GM19193 (cell line): ENCODE data around the gene DIAPH2.

Experiments
- POLR2A ChIP-seq: IDR thresholded peaks from 4 replicates; pipeline ENCODE4 v1.6.1; 2011; ENCODE audit not compliant: insufficient read depth, insufficient read length; ENCODE audit errors: extremely low read depth

The DIAPH2 gene

DNA sequence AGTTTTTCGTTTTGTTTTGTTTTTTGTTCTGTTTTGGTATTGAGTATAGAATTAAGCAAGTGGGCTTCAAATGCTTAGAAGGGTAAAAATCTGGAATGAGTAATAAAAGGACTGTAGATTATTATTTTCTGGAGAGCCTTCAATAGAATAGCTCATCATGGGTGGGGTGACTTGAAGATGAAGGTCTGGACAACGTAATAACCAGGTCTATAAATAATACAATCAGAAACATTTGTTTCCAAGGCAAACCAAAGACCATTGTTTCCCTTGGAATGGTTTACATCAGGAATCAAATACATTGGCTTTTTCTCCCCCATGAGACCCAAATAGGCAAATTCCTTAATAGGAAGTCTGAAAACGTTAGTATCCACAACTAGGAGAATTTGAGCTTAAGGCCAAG is 920.6 kb downstream of the DIAPH2 start:
- no peak for TF ChIP-seq POLR2A

DNA sequence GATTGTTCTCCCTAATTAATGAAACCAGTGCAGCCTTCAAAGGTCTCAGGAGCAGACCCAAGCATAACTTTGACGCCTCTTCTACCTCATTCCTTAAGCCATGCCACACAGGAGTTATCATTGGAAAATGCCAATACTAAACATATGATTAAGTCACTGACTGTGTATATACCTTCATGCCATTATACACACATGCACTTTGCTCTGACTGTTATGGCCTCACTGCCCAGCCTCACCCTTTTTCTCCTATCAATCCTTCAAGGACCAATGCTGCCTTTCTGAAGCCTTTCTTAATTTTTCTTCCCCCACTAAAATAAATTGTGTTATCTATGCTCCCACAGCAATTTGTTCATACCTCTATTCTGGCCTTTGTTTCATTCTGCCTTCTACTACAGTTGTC is 924.7 kb downstream of the DIAPH2 start:
- TF ChIP-seq POLR2A, result no peak

DNA sequence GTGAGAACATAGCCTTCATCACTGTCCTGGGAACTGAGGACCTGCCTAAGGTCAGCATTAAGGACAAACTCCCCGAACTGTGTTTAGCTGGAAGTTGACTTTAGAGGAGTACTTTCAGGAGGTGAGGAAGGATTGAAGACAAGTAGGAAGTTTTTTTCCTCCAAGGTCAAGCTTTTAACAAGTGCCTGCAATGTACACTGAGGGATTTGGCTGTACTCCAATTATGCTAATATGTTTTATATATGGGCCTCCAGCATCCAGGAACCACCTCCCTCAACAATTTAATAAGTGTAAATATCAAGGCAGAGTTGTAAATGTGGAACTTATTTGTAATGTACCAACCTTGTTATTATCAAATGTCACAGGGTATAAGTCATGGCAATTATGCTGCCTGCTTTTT is 925.3 kb downstream of the DIAPH2 start:
- no peak for TF ChIP-seq POLR2A

DNA sequence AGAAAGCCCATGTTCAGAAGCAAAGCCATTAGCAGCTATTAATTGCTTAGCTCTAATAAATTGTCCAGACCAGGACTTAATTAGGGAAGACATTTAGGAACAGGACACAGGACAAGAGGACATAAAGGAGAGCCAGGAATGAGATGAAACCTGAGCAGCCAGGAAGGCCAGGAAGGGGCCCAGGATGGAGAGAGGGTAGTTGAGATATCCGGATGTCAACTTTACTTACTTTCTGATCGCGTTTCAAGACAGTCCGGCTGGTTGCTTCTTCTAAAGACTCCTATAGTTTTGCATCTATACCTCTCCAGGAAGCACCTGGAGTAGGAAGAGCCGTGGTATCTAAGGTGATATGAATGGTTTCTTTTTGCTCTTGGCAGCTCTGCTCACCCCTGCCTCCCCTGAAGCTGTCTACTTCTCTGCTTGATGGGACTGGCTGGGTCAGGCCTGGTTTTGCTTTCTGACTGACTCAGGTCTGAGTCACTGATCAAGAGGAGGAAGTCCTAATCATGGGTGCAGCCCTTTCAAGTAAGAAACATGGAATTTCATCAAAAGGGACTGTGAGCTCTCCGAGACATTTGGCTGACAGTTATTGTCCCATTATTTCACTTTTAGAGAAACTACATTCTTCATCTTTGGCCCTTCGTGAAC is 932.4 kb downstream of the DIAPH2 start:
- TF ChIP-seq POLR2A, result no peak

DNA sequence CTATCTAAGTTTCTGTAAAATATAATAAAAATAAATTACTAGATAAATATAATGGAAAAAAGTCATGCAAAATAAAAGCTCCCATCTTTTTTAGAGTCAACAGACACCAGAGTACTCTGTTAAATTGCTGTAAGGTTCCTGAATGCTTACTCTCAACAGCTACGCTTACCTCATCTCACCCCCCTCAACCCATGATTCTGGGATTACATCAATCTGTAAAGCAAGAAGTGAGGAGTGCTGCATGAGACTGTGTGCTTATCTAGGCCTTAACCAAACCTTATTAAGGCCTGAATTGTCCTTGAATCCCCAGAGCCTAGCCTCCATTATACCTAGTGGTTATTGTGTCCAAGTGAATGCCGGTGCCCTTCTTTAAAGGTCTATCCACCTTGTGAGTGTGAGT is 934.9 kb downstream of the DIAPH2 start:
- TF ChIP-seq POLR2A, result no peak

DNA sequence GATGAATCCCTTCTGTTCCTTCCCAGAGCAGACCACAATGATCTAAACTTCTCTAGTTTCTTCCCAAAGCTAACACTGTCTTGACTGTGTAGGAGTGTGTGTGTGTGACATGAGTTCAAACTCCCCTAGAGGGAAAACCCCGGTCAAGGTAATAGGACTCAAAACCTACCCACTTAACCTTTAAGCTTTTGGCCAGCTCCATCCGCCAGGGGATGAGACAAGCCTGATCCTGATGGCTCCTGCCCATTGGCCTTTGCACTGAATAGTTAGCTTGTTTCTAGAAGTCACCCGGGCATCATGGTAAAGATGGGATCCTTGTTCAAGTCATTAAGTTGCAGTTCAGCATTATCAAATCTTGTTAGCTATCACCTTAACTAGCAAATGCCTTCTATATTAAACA is 937.5 kb downstream of the DIAPH2 start:
- no peak for TF ChIP-seq POLR2A

DNA sequence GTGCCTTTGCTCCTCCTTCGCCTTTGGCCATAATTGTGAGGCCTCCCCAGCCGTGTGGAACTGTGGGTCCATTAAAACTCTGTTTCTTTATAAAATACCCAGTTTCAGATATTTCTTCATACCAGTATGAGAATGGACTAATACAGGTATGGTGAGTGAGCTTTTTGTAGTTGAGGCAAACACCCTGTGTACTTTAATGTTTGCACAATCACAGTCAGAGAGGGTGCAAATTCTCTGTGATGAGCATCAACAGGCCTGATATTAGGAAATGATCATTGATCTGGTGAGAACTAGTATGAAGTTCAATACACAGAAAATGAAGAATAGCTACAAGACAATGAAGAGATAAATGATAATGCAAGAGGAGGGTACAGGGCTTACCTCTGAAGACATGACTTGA is 943.7 kb downstream of the DIAPH2 start:
- TF ChIP-seq POLR2A, result no peak

DNA sequence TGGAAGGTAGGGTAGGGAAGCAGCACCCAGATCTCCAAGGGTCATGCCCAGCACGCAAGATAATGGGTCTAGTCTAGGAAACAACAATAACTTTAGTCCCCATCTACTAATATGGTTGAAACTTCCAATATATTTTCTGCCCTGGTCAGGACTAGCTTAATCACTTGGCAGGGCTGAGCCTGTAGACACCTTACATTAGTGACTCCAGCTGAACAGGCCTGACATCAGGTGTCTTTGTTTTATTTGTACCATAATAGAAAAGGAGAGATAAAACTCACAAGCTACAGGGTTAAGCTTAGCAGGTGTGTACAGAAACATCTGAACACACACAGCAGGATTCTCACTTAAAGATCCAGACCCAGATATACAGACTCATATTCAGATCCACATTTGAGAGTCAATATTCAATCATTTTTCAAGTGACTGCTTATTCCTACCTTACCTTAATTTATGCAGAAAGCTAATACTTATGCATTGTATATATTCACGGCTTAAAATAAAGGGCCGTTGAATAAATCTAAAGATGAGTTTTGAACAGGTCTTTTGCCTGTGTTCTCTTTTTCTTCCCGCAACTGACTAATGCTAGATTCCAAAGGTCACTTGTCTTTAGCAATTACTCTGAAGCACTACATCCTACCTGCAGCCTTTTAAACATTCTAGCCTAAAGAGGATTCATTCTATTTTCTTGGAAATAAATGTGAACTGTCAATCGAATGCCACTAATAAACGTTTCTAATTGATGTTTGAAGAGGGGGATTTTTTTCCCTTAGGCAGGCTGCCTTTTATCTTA is 944.4 kb downstream of the DIAPH2 start:
- no peak for TF ChIP-seq POLR2A

DNA sequence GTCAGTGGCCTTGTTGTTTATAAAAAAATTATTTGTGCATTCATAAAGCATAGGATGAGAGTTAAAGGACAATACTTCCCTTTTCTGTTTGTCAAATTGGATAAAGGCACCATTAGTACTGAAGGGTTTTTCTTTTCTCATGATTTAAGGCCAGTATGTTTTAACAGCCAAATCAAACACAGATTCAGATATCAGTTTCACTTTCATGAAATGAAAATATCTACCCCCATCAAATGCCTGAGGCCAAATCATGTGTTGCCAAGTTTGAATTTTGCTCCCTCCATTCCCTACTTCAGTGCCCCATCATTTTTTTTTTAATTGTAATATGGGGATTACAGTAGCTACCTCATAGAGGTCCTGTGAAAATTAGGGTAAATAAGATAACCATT is 944.9 kb downstream of the DIAPH2 start:
- no peak for TF ChIP-seq POLR2A

DNA sequence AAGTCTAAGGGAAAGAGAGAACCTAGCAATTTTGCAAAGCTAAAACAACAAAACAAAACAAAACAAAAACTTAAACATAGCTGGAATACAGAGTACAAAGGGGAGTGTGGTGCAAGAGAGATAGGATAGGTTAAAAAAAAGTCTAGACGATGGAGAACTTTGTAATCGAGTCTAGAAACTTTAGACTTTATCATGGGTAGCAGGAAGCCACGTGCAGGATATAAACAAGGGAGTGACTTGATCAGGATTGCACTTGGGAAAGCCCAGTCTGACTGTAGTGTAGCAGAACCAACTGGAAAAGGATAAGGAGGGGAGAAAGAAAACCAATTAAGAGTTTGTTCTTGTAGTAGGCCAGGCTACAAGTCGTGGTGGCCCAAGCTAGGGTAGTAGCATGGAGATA is 949.2 kb downstream of the DIAPH2 start:
- TF ChIP-seq POLR2A, result no peak

DNA sequence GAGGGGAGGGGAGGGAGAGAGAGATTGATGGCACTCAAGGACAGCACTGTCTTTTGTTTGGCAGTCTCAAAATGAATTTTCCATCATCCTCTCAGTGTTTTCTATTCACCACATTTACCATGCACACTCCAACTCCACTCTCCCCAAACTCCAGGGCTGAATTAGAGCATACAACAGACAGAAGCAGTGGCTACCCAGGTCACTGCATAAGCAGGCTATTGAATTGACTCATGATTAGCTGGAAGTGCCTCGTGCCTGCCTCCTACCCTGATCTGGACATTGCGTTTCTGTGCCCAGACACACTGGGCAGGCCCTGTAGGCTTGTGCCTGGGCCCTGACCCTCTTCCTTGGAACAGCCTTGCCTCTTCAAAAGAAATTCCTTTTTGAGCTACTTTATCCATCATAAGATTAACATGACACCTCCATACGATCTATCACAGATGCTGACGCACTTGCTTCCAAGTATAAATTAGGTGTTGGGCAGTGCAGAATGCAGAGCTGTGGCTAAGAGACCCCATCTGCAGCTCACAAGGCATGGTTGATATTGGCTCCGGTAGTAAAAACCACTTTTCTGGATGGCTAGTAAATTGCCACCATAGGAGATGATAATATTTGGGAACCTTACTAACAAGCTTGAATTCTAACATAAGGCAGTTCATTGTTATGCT is 952.0 kb downstream of the DIAPH2 start:
- TF ChIP-seq POLR2A, result no peak

DNA sequence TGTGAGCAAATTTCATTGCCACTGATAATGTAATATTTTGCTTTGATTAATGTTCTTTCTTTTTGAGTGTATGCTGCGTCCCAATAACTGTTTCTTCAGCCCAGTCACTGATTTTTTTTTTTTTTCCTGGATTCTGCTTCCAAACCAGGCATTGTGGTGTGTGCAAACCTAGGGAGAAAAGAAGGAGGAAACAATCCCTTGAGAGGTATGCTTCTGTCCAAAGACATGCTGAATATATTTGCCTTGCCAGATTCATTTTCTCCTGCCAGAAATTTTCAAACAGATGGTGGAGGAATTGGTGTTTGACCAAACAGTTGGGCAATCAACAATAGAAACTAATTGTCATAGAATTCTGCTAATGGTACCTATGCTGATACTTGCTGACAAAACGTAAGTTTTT is 952.6 kb downstream of the DIAPH2 start:
- TF ChIP-seq POLR2A, result no peak

DNA sequence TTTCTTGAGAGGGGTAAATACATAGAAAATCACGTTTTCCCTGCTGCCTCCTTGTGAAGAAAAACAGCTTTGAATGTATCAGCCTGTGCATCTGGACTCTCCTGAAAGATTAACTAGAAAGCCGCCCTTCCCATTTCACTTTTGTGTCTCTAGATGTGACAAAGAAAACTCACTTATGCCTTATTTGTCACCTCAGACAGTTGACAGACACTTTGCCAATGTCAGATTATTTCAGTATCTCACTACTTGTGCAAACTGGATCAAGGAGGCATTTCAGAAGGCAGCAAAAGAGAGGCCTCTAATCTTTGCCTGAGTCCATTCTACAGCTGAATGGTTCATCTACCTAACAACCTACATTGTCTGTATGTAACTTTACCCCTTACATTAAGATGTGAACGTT is 954.0 kb downstream of the DIAPH2 start:
- TF ChIP-seq POLR2A, result no peak

DNA sequence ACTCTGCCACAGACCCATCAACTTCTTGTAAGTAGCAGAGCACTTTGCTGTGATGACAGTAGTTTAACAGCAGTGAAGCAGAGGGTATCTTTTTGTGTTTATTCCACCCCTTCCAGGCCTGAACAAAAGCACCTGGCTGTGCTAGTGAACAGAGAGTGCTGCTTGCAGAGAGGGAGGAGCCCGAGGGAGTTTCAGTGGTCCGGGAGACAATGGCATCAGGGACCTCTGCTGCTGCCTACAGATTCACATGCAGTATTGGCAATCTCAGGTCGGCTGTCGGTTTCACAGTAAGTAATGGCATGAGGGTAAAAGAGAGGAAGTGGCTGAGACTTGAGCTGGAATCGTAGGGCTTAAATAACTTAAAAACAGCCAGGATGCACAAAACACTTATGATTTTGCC is 954.9 kb downstream of the DIAPH2 start:
- TF ChIP-seq POLR2A, result no peak
